Measurements from ENCODE around the gene SMC2.

Gene SMC2

DNA sequence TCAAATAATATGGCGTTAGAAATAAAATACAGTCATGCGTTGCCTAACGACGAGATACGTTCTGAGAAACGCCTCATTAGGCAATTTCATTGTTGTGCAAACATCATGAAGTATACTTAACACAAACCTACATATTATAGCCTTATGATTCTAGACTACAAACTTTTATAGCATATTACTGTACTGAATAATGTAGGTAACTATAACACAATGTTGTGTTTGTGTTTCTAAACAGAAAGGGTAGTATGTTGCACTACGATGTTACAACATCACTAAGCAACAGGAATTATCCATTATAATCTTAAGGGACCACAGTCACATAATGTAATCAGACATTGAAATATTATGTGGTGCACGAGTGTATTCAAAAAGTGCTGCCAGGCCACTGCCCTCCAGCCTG lies 3.0 kb upstream of the SMC2 start:
- no peak overlapping the region for H3K27ac ChIP-seq
- TF ChIP-seq, protein P1, sequence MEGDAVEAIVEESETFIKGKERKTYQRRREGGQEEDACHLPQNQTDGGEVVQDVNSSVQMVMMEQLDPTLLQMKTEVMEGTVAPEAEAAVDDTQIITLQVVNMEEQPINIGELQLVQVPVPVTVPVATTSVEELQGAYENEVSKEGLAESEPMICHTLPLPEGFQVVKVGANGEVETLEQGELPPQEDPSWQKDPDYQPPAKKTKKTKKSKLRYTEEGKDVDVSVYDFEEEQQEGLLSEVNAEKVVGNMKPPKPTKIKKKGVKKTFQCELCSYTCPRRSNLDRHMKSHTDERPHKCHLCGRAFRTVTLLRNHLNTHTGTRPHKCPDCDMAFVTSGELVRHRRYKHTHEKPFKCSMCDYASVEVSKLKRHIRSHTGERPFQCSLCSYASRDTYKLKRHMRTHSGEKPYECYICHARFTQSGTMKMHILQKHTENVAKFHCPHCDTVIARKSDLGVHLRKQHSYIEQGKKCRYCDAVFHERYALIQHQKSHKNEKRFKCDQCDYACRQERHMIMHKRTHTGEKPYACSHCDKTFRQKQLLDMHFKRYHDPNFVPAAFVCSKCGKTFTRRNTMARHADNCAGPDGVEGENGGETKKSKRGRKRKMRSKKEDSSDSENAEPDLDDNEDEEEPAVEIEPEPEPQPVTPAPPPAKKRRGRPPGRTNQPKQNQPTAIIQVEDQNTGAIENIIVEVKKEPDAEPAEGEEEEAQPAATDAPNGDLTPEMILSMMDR (conservative IDR thresholded peaks at IDR 0.05) = no peak
- TF ChIP-seq ZFX (IDR thresholded peaks at IDR 0.05) = no peak

DNA sequence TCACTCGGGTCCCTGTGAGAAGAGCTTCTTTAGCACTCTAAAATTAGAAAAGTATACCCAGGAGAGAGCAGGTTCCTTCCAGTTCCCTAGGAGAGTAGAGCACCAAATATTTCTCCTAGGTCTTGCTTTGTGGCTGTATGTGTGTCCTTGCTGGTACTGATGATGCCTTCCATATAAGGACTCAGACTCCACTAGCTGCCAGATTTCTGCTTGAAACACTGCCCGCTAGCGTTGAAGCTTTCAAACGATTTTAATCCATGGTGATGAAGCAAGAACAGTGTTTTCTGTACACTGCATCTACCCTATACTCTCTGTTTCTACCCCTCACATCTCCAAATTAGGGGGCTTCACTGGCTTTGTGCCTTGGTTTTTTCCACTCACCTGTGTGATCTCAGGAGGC lies 2.4 kb upstream of the SMC2 start:
- TF ChIP-seq, protein P1 (conservative IDR thresholded peaks at IDR 0.05) = peak; percentile 22
- no peak for TF ChIP-seq ZFX (IDR thresholded peaks at IDR 0.05)
- no peak overlapping the region for H3K27ac ChIP-seq

GRCh38 chr9:104092192-104092591 lies 1.9 kb upstream of the SMC2 start:
- H3K27ac ChIP-seq = no peak overlapping the region
- TF ChIP-seq ZFX (IDR thresholded peaks at IDR 0.05) = no peak
- TF ChIP-seq, protein P1 (conservative IDR thresholded peaks at IDR 0.05) = no peak

- peak overlapping the region; percentile 91 for H3K27ac ChIP-seq
- TF ChIP-seq, protein P1 (conservative IDR thresholded peaks at IDR 0.05) = no peak
- no peak for TF ChIP-seq ZFX (IDR thresholded peaks at IDR 0.05)
Observed at GRCh38 chr9:104092875-104093600, 1.1 kb upstream of the SMC2 start.

- peak; percentile 40 for TF ChIP-seq ZFX (IDR thresholded peaks at IDR 0.05)
- TF ChIP-seq, protein P1 (conservative IDR thresholded peaks at IDR 0.05) = no peak
- peak overlapping the region; percentile 91 for H3K27ac ChIP-seq
Observed at GRCh38 chr9:104094534-104095015, 466 bp downstream of the SMC2 start.

- no peak overlapping the region for H3K27ac ChIP-seq
- TF ChIP-seq, protein P1 (conservative IDR thresholded peaks at IDR 0.05) = no peak
- TF ChIP-seq ZFX (IDR thresholded peaks at IDR 0.05) = no peak
Observed at GRCh38 chr9:104099630-104100029, 5.5 kb downstream of the SMC2 start.

GRCh38 chr9:104104360-104104759 lies 10.3 kb downstream of the SMC2 start:
- H3K27ac ChIP-seq = no peak overlapping the region
- TF ChIP-seq, protein P1 (conservative IDR thresholded peaks at IDR 0.05) = no peak
- no peak for TF ChIP-seq ZFX (IDR thresholded peaks at IDR 0.05)

All from C4-2B (cell line).